ACC112 (cell line): Measurements from ENCODE around the gene EVC2.

ENCODE experiments used
- H2AFZ ChIP-seq: fragments of 200-600 bp; sonication (generic); one replicate; pipeline ENCODE4 v1.6.0; 2017; ENCODE audit warnings: antibody characterized with exemption, low read length; ENCODE audit not compliant: unreplicated experiment
- H3K27ac ChIP-seq: fragments of 200-600 bp; sonication (generic); 2 replicates; pipeline ENCODE4 v1.5.1; 2014; ENCODE audit warnings: low read depth, mild to moderate bottlenecking, antibody characterized with exemption, low read length, moderate library complexity
- H3K27me3 ChIP-seq: fragments of 200-600 bp; sonication (generic); 2 replicates; pipeline ENCODE4 v1.6.1; 2014; ENCODE audit warnings: mild to moderate bottlenecking, antibody characterized with exemption, low read length, moderate library complexity, mixed read lengths; ENCODE audit not compliant: insufficient read depth
- H3K36me3 ChIP-seq: fragments of 200-600 bp; sonication (generic); 2 replicates; pipeline ENCODE4 v1.6.1; 2016; ENCODE audit warnings: mild to moderate bottlenecking, antibody characterized with exemption, low read length, moderate library complexity, mixed read lengths; ENCODE audit not compliant: insufficient read depth
- H3K4me1 ChIP-seq: fragments of 200-600 bp; sonication (generic); one replicate; pipeline ENCODE4 v1.6.1; 2016; ENCODE audit warnings: low read length, mixed read lengths; ENCODE audit not compliant: insufficient read depth, unreplicated experiment, control insufficient read depth
- H3K4me3 ChIP-seq: fragments of 200-600 bp; sonication (generic); 2 replicates; pipeline ENCODE4 v1.5.1; 2014; ENCODE audit warnings: mild to moderate bottlenecking, low read depth, low read length
- H3K79me2 ChIP-seq: fragments of 200-600 bp; sonication (generic); one replicate; pipeline ENCODE4 v1.6.0; 2016; ENCODE audit warnings: low read length; ENCODE audit not compliant: control insufficient read depth, unreplicated experiment, insufficient read depth

The EVC2 gene

GRCh38 chr4:5704276-5704675 lies 4.1 kb downstream of the EVC2 start:
- H3K36me3 ChIP-seq: peaks cover 18% of the 10 kb centered on the region

GRCh38 chr4:5703831-5704230 lies 4.5 kb downstream of the EVC2 start:
- H3K27me3 ChIP-seq: no peaks in the 10 kb centered on the region
- H3K27ac ChIP-seq: no peak overlapping the region
- H3K36me3 ChIP-seq: peaks cover 19% of the 10 kb centered on the region
- no peak overlapping the region for H2AFZ ChIP-seq
- no peak overlapping the region for H3K4me3 ChIP-seq
- peaks cover 20% of the 10 kb centered on the region for H3K4me1 ChIP-seq
- H3K79me2 ChIP-seq: peaks cover 46% of the 10 kb centered on the region

More at GRCh38 chr4:5704276-5704675, 4.1 kb downstream of the EVC2 start:
- Histone ChIP-seq H3K4me1 (peaks cover 20% of the 10 kb centered on the region), H3K79me2 (peaks cover 46% of the 10 kb centered on the region), H3K4me3 (no peak overlapping the region), H3K27ac (no peak overlapping the region), H2AFZ (no peak overlapping the region), H3K27me3 (no peaks in the 10 kb centered on the region)

- H3K4me3 ChIP-seq: no peak overlapping the region
- peaks cover 15% of the 10 kb centered on the region for H3K4me1 ChIP-seq
- H3K27ac ChIP-seq: no peak overlapping the region
- no peaks in the 10 kb centered on the region for H3K27me3 ChIP-seq
- peaks cover 35% of the 10 kb centered on the region for H3K79me2 ChIP-seq
- peaks cover 29% of the 10 kb centered on the region for H3K36me3 ChIP-seq
- no peak overlapping the region for H2AFZ ChIP-seq
Observed at GRCh38 chr4:5701971-5702370, 6.4 kb downstream of the EVC2 start.

GRCh38 chr4:5700459-5700858 lies 7.9 kb downstream of the EVC2 start:
- no peak overlapping the region for H3K27ac ChIP-seq
- H3K4me1 ChIP-seq: peaks cover 4% of the 10 kb centered on the region
- H3K79me2 ChIP-seq: peaks cover 29% of the 10 kb centered on the region
- no peaks in the 10 kb centered on the region for H3K27me3 ChIP-seq
- no peak overlapping the region for H2AFZ ChIP-seq
- H3K36me3 ChIP-seq: peaks cover 37% of the 10 kb centered on the region
- no peak overlapping the region for H3K4me3 ChIP-seq

- Histone ChIP-seq H3K27me3 (no peaks in the 10 kb centered on the region), H3K79me2 (peaks cover 6% of the 10 kb centered on the region), H3K4me3 (no peak overlapping the region), H3K27ac (no peak overlapping the region), H3K36me3 (peaks cover 27% of the 10 kb centered on the region), H2AFZ (no peak overlapping the region), H3K4me1 (no peaks in the 10 kb centered on the region)
Observed at GRCh38 chr4:5696341-5696740, 12.0 kb downstream of the EVC2 start.

- peaks cover 32% of the 10 kb centered on the region for H3K36me3 ChIP-seq
- H3K4me1 ChIP-seq: no peaks in the 10 kb centered on the region
Observed at GRCh38 chr4:5693871-5694270, 14.5 kb downstream of the EVC2 start.

GRCh38 chr4:5691491-5692132 lies 16.7 kb downstream of the EVC2 start:
- H3K79me2 ChIP-seq: no peaks in the 10 kb centered on the region
- no peak overlapping the region for H3K4me3 ChIP-seq
- H3K36me3 ChIP-seq: peaks cover 26% of the 10 kb centered on the region
- no peaks in the 10 kb centered on the region for H3K27me3 ChIP-seq
- no peak overlapping the region for H2AFZ ChIP-seq
- H3K27ac ChIP-seq: no peak overlapping the region
- H3K4me1 ChIP-seq: no peaks in the 10 kb centered on the region

More at GRCh38 chr4:5693871-5694270, 14.5 kb downstream of the EVC2 start:
- Histone ChIP-seq H3K27me3 (no peaks in the 10 kb centered on the region), H3K79me2 (no peaks in the 10 kb centered on the region), H3K27ac (no peak overlapping the region), H2AFZ (no peak overlapping the region), H3K4me3 (no peak overlapping the region)

- no peaks in the 10 kb centered on the region for H3K79me2 ChIP-seq
- no peaks in the 10 kb centered on the region for H3K27me3 ChIP-seq
- H3K36me3 ChIP-seq: peaks cover 22% of the 10 kb centered on the region
Observed at GRCh38 chr4:5689065-5689464, 19.3 kb downstream of the EVC2 start.

GRCh38 chr4:5686338-5686737 lies 22.0 kb downstream of the EVC2 start:
- Histone ChIP-seq H3K79me2 (no peaks in the 10 kb centered on the region), H3K27me3 (no peaks in the 10 kb centered on the region), H2AFZ (no peak overlapping the region), H3K4me1 (no peaks in the 10 kb centered on the region), H3K36me3 (peaks cover 22% of the 10 kb centered on the region; the same call in 1 of the 2 replicates), H3K27ac (no peak overlapping the region), H3K4me3 (no peak overlapping the region)

More at GRCh38 chr4:5689065-5689464, 19.3 kb downstream of the EVC2 start:
- Histone ChIP-seq H3K4me1 (no peaks in the 10 kb centered on the region), H3K27ac (no peak overlapping the region), H3K4me3 (no peak overlapping the region), H2AFZ (no peak overlapping the region)

- Histone ChIP-seq H3K79me2 (no peaks in the 10 kb centered on the region), H2AFZ (no peak overlapping the region), H3K36me3 (peaks cover 26% of the 10 kb centered on the region; the same call in 1 of the 2 replicates), H3K27ac (no peak overlapping the region), H3K4me3 (no peak overlapping the region), H3K27me3 (no peaks in the 10 kb centered on the region), H3K4me1 (no peaks in the 10 kb centered on the region)
Observed at GRCh38 chr4:5685296-5685695, 23.1 kb downstream of the EVC2 start.

- H3K27me3 ChIP-seq: no peaks in the 10 kb centered on the region
- H2AFZ ChIP-seq: no peak overlapping the region
- H3K36me3 ChIP-seq: peaks cover 28% of the 10 kb centered on the region; the same call in 1 of the 2 replicates
Observed at GRCh38 chr4:5683566-5683965, 24.8 kb downstream of the EVC2 start.

More at GRCh38 chr4:5683566-5683965, 24.8 kb downstream of the EVC2 start:
- no peaks in the 10 kb centered on the region for H3K4me1 ChIP-seq
- H3K79me2 ChIP-seq: no peaks in the 10 kb centered on the region
- no peak overlapping the region for H3K27ac ChIP-seq
- H3K4me3 ChIP-seq: no peak overlapping the region
